Endodermal cell (in vitro differentiated cells): ENCODE measurements around the gene CEP170B. TPM values are rescaled to one million over a fixed set of nuclear protein-coding genes. Genes with fewer than 3 reads are reported as not detected.

Experiments
- DNase-seq: peaks from one replicate; pipeline ENCODE4 v3.0.0-alpha.2; 2017
- H3K27ac ChIP-seq: 2 replicates; pipeline ENCODE4 v1.5.1; 2013; ENCODE audit warnings: mild to moderate bottlenecking, low read depth, low read length, moderate library complexity
- H3K27me3 ChIP-seq: 2 replicates; pipeline ENCODE4 v1.6.1; 2013; ENCODE audit warnings: mild to moderate bottlenecking, low read length, moderate library complexity; ENCODE audit not compliant: insufficient read depth, control insufficient read depth, poor library complexity, severe bottlenecking
- H3K36me3 ChIP-seq: 2 replicates; pipeline ENCODE4 v1.7.0; 2013; ENCODE audit warnings: mild to moderate bottlenecking, low read length, moderate library complexity; ENCODE audit not compliant: control insufficient read depth, insufficient read depth
- H3K4me1 ChIP-seq: one replicate; pipeline ENCODE4 v1.7.0; 2013; ENCODE audit warnings: low read length; ENCODE audit not compliant: control insufficient read depth, insufficient read depth
- H3K4me3 ChIP-seq: 2 replicates; pipeline ENCODE4 v1.5.1; 2013; ENCODE audit warnings: mild to moderate bottlenecking, low read length, moderate library complexity
- H3K9ac ChIP-seq: 2 replicates; pipeline ENCODE4 v1.6.1; 2013; ENCODE audit warnings: mild to moderate bottlenecking, low read length, moderate library complexity; ENCODE audit not compliant: poor library complexity, severe bottlenecking; ENCODE audit errors: extremely low read depth
- H3K9me3 ChIP-seq: 2 replicates; pipeline ENCODE4 v1.6.1; 2013; ENCODE audit warnings: mild to moderate bottlenecking, low read length, moderate library complexity; ENCODE audit not compliant: control insufficient read depth
- H3K27ac Mint-ChIP-seq: 2 replicates; pipeline ENCODE4 v1.8.0; 2020; ENCODE audit warnings: mixed read lengths
- H3K27me3 Mint-ChIP-seq: 2 replicates; pipeline ENCODE4 v1.8.0; 2021; ENCODE audit warnings: mild to moderate bottlenecking, mixed read lengths; ENCODE audit not compliant: insufficient read depth
- H3K36me3 Mint-ChIP-seq: 2 replicates; pipeline ENCODE4 v1.8.0; 2020; ENCODE audit warnings: low read depth, mixed read lengths
- H3K4me1 Mint-ChIP-seq: 2 replicates; pipeline ENCODE4 v1.8.0; 2020; ENCODE audit warnings: mixed read lengths
- H3K4me3 Mint-ChIP-seq: 2 replicates; pipeline ENCODE4 v1.8.0; 2020; ENCODE audit warnings: mild to moderate bottlenecking, moderate library complexity, mixed read lengths
- H3K9me3 Mint-ChIP-seq: 2 replicates; pipeline ENCODE4 v1.8.0; 2020; ENCODE audit warnings: mild to moderate bottlenecking, mixed read lengths
- WGBS, 2 experiments: methylation state at CpG; one replicate each; pipeline versions ENCODE4 v1.1.5 to v1.1.7; 2013; ENCODE audit warnings: missing lambda C conversion rate in 2 of 2, mixed read lengths in 1 of 2; ENCODE audit not compliant: insufficient coverage in 1 of 2, insufficient read length in 1 of 2; 5-methylcytosine and 5-hydroxymethylcytosine counted together
- total RNA-seq, 2 donors: library from RNA; stranded (reverse); fragmentation: NEBNext Ultra II Directional in 1 of 2; extraction: Animal tissue kit (Norgen Biotek cat#: 25700) in 1 of 2; gene quantifications; 2 replicates in 1 of 2; 3 replicates in 1 of 2; pipeline ENCODE4 v1.2.1, GENCODE V29; 2021
- TF ChIP-seq, protein P1 (sequence below): fragments of 200-600 bp; sonication (generic); conservative IDR thresholded peaks from 2 replicates; pipeline ENCODE4 v1.5.0; 2021; ENCODE audit warnings: antibody characterized with exemption, mild to moderate bottlenecking

CEP170B gene
- total RNA-seq, 2 donors from 2014 or later, result 38.9 to 43.1 TPM

DNA sequence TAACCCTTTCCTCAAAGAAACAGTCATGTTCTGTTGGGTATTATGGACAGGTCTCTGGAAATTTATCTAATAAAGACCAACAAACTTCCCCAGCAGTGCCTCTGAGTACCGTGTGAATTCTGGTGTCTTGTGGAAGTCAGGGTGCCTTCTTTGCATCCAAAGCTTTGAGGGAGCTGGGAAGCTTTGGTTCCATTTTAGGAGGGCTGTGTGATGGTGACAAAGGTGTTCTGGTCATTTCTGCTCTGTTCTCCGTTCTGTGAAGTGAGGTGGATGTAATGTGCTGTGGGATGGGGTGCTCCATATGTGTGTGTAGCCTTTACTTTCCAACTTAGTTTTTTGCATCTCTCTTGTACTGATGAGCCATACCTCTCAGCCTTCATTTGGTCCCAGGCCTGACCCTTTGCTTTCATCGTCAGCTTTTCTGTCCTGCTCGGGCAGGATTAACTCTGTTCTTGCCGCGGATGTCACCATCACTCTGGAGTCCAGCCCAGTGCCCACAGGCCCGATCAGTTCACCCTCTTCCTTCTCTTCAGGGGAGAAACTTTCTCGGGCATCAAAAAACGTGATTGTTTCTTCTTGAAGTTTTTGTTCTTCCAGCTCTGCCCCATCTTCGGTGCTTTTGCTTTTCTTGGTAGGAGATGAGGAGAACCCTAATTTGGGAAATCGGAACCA is 72.8 kb downstream of the CEP170B start:
- Mint-ChIP-seq H3K27me3 (peaks cover 63% of the 10 kb centered on the region), H3K36me3 (no peaks in the 10 kb centered on the region), H3K4me3 (no peak overlapping the region), H3K9me3 (no peaks in the 10 kb centered on the region), H3K4me1 (no peaks in the 10 kb centered on the region), H3K27ac (no peak overlapping the region)
- Histone ChIP-seq H3K27me3 (peaks cover 55% of the 10 kb centered on the region), H3K4me1 (no peaks in the 10 kb centered on the region), H3K9me3 (no peaks in the 10 kb centered on the region), H3K36me3 (no peaks in the 10 kb centered on the region), H3K9ac (no peak overlapping the region), H3K4me3 (no peak overlapping the region), H3K27ac (no peak overlapping the region)
- TF ChIP-seq, protein P1, sequence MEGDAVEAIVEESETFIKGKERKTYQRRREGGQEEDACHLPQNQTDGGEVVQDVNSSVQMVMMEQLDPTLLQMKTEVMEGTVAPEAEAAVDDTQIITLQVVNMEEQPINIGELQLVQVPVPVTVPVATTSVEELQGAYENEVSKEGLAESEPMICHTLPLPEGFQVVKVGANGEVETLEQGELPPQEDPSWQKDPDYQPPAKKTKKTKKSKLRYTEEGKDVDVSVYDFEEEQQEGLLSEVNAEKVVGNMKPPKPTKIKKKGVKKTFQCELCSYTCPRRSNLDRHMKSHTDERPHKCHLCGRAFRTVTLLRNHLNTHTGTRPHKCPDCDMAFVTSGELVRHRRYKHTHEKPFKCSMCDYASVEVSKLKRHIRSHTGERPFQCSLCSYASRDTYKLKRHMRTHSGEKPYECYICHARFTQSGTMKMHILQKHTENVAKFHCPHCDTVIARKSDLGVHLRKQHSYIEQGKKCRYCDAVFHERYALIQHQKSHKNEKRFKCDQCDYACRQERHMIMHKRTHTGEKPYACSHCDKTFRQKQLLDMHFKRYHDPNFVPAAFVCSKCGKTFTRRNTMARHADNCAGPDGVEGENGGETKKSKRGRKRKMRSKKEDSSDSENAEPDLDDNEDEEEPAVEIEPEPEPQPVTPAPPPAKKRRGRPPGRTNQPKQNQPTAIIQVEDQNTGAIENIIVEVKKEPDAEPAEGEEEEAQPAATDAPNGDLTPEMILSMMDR, result no peak
- DNase-seq, result peak; percentile 11
- WGBS, 2 experiments, result 86 to 90% methylated on average over 6 to 11 of the region's 11 CpGs

DNA sequence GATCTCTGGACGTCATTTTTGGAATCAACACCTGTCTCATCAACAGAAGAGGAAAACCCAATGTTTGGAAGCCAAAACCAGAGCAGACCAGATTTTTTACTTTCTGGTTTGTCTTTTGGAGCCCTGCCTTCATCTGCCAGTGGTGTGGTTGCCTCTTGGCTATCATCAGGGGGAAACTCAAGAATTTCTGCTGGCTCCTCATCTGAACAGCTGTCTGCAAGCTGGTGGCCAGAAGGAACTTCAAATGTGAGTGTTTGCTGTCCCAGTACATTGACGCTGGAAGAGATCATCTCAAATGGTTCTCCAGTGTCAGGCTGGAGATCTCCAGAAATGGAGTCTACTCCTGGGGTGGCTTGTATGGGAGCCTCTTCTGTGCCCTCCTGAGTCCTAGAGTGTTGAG is 73.4 kb downstream of the CEP170B start:
- Histone ChIP-seq H3K36me3 (no peaks in the 10 kb centered on the region), H3K27me3 (peaks cover 52% of the 10 kb centered on the region), H3K27ac (no peak overlapping the region), H3K9me3 (no peaks in the 10 kb centered on the region), H3K9ac (no peak overlapping the region), H3K4me3 (no peak overlapping the region), H3K4me1 (no peaks in the 10 kb centered on the region)
- Mint-ChIP-seq H3K36me3 (no peaks in the 10 kb centered on the region), H3K27ac (no peak overlapping the region), H3K9me3 (no peaks in the 10 kb centered on the region), H3K4me3 (no peak overlapping the region), H3K4me1 (no peaks in the 10 kb centered on the region), H3K27me3 (peaks cover 58% of the 10 kb centered on the region)
- 84 to 92% methylated on average over 1 to 2 of the region's 2 CpGs for WGBS, 2 experiments
- peak; percentile 17 for DNase-seq
- TF ChIP-seq, protein P1, result no peak

DNA sequence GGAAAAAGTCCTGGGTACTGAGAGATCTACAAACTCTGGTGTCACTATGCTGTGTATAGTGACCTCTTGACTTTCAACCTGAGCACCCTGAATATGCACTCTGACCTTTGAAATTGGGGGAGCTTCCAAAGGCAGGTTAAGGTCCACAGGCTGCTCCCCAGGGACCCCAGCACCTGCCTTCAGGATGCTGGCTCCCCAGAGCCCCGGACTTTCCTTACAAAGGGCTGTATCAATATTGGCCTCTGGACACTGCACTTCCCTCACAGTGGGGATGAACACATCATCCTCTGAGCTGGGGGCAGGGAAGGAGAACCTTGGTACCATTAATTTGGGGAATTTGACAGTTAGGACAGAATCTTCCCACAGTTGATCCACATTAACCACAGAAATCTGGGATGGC is 73.9 kb downstream of the CEP170B start:
- H3K27me3 Mint-ChIP-seq, result peaks cover 58% of the 10 kb centered on the region
- H3K9me3 Mint-ChIP-seq, result no peaks in the 10 kb centered on the region
- WGBS, 2 experiments, result 82% methylated on average over 1 of the region's 1 CpG; no CpG with 5 or more reads in 1 of the 2 experiments
- H3K27ac ChIP-seq, result no peak overlapping the region
- no peaks in the 10 kb centered on the region for H3K36me3 Mint-ChIP-seq
- no peaks in the 10 kb centered on the region for H3K4me1 ChIP-seq
- no peak overlapping the region for H3K27ac Mint-ChIP-seq
- no peak overlapping the region for H3K4me3 ChIP-seq
- TF ChIP-seq, protein P1, result no peak
- no peak overlapping the region for H3K4me3 Mint-ChIP-seq
- no peaks in the 10 kb centered on the region for H3K9me3 ChIP-seq
- H3K27me3 ChIP-seq, result peaks cover 52% of the 10 kb centered on the region
- H3K4me1 Mint-ChIP-seq, result no peaks in the 10 kb centered on the region
- no peak overlapping the region for H3K9ac ChIP-seq
- H3K36me3 ChIP-seq, result no peaks in the 10 kb centered on the region
- peak; percentile 17 for DNase-seq
